Astrocyte (in vitro differentiated cells and primary cell): Measurements from ENCODE around the gene SRMS.

Experiments
- EZH2 ChIP-seq: IDR thresholded peaks from 2 replicates; pipeline ENCODE4 v1.6.1; 2012; ENCODE audit warnings: mild to moderate bottlenecking, low read length, inconsistent platforms; ENCODE audit not compliant: insufficient read depth
- TF ChIP-seq, protein P1 (sequence below): IDR thresholded peaks from 2 replicates; pipeline ENCODE4 v1.5.1; 2011; ENCODE audit warnings: low read depth, mild to moderate bottlenecking, inconsistent platforms, low read length, moderate library complexity; ENCODE audit not compliant: insufficient read depth

DNA sequence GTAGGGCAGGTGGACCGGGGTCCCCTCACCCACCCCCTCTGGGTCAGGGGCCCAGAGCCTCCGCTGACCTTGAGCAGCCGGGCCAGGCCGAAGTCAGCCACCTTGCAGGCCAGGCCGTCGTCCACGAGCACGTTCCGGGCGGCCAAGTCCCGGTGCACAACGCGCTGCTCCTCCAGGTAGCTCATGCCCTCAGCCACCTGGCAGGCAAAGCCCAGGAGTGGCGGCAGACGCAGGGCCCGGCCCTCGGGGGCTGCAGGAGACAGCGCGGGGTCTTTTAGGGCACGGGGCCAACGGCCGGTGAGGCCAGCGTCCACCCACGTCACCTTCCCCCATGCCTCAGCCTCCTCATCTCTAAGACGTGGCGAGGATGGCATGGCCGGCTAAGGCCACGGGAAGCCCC is 6.2 kb downstream of the SRMS start:
- TF ChIP-seq, protein P1, sequence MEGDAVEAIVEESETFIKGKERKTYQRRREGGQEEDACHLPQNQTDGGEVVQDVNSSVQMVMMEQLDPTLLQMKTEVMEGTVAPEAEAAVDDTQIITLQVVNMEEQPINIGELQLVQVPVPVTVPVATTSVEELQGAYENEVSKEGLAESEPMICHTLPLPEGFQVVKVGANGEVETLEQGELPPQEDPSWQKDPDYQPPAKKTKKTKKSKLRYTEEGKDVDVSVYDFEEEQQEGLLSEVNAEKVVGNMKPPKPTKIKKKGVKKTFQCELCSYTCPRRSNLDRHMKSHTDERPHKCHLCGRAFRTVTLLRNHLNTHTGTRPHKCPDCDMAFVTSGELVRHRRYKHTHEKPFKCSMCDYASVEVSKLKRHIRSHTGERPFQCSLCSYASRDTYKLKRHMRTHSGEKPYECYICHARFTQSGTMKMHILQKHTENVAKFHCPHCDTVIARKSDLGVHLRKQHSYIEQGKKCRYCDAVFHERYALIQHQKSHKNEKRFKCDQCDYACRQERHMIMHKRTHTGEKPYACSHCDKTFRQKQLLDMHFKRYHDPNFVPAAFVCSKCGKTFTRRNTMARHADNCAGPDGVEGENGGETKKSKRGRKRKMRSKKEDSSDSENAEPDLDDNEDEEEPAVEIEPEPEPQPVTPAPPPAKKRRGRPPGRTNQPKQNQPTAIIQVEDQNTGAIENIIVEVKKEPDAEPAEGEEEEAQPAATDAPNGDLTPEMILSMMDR = no peak
- TF ChIP-seq EZH2 = no peak
